HG02884 (cell line): ENCODE measurements around the gene CCDC9.

Experiments used
- ATAC-seq: cut with Tn5 transposase; IDR thresholded peaks from one replicate; pipeline ENCODE4 v1.9.1; 2021; ENCODE audit warnings: mild to moderate bottlenecking, moderate library complexity; ENCODE audit not compliant: unreplicated experiment

The CCDC9 gene

DNA sequence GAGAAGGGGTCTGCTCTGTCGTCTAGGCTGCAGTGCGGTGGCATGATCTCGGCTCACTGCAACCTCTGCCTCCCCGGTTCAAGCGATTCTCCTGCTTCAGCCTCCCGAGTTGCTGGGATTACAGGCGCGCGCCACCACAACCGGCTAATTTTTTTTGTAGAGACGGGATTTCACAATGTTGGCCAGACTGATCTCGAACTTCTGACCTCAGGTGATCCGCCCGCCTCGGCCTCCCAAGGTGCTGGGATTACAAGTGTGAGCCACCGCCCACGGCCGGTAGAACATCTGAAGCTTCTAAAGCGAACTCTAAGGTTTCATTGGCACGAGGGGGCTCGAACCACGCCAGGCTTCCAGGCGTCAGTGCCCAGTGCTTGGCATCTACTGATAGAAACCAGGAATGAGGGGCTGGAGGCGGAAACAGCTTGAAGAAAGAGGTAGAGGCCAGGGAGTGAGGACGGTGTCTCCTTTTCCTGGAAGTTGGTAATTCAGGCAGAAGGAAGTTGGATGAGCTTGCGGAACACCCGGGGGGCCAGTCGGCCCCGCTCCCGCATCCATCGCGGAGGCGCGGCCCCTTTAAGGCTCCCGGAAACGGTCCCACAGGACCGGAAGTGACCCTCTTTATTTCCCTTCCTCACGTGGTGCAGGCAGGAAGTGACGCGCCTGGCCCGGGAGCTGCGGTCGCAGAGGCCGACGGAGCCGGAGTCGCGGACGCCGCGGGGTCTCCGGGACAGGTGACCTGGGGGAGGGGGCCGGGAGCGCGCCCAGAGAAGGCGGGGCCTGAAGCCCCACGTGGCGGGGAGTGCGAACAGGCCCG, at the start of gene CCDC9:
TSS of gene CCDC9 (plus strand) at position 647 of the 814 bp plus-strand sequence. CDS start 1,876 bp downstream, outside the sequence.
- ATAC-seq = peak; percentile 43

DNA sequence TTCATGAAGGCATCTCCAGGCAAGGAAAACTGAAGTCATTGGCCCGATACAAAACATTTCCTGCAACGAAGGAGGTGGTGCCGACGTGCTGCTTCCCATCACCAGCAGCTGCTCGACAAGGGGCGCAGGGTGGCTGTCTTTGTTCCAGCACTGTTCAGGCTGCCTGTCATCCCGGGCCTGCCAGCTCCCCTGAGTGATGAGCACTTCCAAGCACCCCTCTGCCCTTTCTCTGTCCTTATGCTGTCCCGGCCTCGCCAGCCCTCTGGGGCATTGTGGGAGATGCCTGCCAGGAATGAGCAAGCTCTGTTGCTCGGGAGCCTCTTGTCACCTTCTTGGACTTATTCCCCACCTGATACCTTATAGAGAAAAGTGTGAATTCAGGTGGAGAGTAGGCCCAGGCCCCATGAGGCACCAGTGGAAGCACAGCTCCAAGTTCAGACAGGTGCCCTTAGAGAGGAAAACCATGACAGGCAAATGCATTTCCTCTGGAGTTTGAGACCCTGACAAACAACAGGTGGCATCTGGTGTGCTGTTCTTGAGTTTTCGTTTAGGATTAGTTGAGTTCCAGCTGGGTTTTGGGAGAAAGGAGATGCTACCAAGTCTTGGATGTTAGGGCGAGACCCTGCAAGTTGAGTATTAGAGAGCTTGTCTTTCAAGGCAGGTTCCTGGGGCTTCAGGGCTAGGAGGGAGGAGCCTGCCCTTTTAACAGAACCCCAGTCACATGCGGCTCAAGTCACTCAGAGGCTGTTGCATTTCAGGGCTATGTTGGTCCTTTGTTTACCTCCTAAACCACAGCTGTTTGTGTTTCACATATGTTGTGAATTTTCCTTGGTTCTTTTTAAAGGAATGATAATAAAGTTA, 46.8 kb upstream of the CCDC9 start:
- no peak for ATAC-seq

DNA sequence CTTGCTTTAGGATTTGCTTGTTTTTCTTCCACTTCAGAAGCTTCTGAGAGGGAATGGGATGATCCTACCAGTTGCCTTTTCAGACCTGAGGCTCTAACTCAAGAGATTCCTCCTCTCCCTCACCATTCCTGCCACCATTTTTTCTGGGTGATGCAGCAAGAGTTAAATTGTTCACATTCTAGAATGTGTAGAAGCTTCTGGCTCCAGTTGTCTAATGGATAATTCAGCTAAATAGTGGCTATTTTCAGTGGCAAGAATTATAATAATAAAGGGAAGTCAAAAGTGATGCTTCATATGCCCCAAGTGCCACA, 46.2 kb upstream of the CCDC9 start:
- no peak for ATAC-seq

DNA sequence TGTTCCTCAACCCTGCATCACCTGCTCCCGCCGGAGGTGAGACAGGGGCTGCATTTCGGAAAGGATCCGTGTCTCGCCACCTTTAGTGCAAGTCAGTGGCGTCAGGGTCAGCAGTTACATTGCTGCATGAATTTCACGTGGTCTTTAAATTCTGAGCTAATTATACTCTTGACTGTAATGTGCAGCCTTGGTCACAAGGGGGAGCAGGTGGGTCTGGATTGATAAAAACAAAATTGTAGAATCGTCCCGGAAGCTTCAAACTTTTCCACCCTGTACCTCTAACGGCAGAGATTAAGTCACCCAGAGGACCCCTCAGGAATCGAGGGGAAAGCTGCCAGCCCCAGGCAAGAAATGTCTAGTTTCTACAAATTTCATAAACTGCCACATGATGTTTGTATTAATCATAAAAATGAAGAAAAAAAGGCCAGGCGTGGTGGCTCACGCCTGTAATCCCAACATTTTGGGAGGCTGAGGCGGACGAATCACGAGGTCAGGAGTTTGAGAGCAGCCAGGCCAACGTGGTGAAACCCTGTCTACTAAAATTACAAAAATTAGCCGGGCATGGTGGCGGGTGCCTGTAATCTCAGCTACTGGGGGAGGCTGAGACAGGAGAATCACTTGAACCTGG, 45.5 kb upstream of the CCDC9 start:
- ATAC-seq = no peak

DNA sequence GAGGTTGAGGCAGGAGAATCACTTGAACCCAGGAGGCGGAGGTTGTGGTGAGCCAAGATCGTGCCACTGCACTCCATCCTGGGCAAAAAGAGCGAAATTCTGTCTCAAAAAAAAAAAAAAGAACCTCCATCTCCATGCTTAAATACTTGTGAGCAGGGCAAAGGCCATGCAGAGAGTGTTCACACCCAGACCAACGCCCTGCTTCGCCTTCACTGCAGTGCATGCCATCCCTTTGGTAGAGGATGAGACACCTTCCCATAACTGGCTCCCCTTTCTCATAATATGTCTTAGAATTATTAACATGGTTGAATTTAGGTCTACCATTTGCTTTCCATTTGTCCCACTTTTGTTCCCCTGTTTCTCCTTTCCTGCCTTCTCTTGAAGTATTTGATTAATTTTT, 40.7 kb upstream of the CCDC9 start:
- no peak for ATAC-seq

DNA sequence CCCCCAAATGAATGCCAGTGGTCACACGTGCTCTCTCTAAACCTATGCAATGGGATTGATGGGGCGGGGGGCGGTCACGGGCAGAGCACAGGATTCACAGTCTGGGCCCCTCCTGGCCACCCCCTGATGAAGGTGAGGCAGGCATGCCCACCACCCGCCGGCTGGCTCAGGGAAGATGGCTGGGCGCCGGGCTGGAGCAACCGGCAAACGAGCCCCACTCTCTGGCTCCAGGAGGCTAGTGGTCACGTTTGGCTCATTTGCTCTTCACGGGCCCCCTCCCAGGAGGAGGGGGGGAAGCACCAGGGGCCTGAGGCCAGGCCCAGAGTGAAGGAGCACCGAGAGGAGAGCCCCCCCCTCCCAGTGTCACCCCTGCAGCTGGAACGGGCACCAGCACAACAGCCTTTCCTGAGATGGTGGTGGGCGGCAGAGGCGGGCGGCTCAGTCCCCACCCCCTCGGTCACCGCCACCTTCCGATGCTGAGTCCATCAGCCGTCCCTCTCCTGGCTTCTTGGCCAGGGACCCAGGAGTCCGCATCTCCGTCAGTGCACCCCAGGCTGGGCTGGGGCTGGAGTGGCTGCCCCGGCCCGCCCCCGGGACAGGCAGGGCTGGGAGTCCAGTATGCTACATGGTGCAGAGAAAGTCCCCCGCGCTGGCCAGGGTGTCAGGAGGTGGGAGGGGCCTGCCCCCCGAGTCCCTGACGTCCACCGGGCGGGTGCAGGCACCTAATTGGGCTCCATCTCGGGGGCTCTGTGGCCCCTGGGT, 35.1 kb upstream of the CCDC9 start:
- no peak for ATAC-seq

DNA sequence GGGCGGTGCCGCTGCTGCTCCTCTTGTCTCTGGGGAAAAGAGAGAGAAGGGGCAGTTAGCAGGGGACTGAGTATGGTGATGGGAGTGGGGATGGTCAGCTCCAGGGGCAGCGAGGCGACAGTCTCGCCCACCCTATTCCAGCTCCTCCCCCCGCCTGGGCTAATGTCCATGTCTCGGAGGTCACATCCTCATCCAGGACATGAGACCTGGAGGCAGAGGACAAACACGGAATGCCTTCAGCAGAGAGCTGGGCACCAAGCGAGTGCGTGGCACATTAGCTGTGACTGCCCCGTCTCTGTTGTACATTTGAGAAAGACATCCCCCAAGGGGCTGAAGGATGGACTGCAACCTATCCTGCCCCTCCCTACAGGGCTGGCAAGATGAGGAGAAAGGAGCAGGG, 34.4 kb upstream of the CCDC9 start:
- no peak for ATAC-seq

DNA sequence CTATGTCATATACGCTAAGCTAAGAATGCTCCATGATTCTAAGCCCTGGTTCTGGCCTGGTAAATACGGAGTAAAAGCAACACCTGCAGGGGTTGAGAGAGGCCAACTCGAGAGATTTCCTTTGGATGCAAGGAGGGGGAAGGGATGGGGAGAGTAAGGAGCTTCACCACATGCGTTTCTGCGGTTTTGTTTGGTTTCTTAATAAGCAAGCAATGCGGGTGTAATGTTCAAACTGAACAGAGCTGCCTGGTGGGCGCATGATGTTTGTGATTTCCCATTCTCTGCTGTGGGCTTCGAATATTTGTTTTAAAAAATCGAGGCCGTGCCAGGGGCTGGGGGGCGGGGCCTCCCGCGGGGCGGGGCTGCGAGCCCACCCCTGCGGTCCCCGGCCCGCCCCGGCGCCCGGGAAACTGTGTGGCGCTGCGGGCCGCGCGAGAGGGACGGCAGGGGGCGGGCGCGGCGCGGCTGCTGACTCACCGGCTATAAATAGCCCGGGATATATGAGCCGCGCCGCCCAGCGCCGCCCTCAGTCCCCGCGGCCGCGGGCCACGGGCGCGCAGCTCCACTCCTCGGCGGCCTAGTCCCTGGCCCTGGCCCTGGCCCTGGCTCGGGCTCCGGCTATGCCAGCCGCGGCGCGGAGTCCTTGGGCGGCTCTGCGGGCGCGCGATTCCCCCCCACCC, 30.4 kb upstream of the CCDC9 start:
- no peak for ATAC-seq

DNA sequence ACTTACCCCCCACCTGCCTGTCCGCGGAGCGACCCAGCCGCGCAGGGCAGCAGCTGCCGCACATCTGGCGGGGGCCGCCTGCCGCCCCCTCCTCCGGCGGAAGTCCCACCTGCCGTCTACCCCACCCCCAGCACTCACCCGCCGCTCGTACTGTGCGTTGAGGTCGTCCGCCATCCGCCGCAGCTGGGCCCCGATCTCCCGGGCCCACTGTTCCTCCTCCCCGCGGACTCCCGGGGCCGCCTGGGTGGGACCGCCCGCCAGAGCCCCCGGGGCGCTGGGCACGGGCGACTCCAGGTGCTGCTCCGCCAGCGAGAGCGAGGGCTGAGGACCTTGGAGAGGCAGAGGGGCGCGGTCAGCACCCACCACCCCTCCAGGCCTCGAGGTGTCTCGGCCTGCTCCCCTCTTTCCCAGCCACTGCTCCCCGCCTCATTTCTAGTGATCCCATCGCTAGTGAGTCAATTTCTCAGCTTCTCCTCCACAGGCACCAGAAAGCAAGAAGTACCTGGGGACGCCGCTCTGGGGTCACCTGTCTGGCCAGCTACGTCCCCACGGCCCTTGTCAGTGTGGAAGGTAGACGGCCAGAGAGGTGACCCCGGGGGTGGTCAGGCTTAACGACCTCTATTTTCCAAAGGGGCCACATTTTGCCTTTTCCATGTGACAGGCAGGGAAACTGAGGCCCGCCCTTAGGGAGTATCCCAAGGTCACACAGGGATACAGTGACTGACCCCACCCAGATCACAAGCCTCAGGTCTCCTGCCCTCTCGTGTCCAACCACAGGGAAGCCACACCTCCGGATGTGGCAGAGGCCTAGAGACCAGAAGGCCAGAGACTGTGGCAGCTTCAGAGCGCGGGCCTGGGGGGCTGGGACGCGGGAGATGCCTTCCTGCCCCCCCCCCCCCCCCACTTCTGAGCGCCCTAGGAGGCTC, 29.6 kb upstream of the CCDC9 start:
- no peak for ATAC-seq

DNA sequence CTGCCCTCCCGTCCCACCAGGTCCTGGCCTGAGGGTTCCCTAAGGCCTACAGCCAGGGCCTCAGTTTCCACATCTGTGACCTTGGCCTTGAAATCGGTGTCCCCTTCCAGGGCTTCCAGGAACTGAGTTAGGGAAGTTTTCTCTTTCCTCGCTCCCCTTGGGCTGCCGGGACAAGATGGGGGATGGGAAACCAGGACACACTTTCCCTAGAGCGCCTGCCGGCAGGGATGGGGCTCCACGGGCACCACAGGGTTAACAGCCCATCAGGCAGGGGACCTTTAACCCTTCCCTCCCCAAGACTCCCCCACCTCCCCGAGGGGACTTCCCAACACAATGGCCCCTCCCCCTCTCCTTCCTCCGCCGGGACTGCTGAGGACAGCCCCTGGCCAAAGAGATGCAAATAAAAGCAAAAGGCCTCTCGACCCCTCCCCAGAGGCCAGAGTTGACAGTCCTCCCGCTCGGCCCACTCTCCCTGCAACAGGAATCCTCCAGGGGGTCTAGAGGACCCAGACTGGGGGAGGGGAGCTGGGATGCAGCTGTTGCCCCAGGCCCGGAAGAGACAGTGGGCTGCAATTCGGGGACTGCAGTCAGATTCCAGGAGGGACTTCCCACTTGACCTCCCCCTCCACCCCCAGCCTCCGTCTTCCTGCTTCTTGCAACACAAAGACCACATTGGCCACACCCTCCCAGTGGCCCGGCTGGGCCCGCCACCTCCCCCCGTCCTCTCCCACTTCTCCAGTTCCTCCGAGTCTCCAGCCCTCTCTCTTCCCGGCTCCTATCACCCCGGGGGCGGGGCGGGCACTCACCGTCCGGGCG, 28.8 kb upstream of the CCDC9 start:
- ATAC-seq = no peak

DNA sequence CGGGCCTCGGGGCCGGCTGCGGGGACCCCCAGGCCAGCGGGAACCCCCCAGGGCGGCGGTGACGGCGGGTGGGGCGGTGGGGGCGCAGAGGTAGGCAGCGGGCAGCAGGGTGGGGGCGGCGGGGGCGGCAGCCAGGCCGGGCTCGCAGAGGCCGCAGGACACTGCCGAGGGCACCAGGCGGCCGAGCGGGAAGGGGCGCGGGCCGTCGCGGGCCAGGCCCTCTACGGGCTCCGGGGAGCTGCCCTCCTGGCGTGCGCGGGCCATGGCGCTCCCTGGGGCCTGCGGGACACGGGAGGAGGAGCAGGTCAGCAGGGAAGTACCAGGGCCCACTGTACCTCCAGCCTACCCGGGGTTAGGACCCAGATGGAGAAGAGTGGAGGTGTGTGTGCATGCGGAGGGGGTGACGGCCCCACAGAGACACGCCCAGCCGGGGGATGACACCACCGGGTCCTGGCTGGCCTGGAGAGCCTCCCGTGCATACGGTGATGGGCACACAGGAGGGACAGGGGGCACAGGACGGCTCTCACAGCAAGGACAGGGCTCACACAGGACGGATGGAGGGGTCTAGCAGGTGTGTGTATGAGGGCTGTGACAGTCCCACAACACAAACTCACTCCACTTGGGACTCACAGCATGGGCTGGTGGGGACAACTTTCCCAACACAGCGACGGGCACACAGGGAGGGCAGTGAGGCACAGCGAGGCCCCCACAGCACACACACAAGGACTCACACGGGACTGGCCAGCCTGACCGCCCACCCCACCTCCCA, 28.0 kb upstream of the CCDC9 start:
- no peak for ATAC-seq

DNA sequence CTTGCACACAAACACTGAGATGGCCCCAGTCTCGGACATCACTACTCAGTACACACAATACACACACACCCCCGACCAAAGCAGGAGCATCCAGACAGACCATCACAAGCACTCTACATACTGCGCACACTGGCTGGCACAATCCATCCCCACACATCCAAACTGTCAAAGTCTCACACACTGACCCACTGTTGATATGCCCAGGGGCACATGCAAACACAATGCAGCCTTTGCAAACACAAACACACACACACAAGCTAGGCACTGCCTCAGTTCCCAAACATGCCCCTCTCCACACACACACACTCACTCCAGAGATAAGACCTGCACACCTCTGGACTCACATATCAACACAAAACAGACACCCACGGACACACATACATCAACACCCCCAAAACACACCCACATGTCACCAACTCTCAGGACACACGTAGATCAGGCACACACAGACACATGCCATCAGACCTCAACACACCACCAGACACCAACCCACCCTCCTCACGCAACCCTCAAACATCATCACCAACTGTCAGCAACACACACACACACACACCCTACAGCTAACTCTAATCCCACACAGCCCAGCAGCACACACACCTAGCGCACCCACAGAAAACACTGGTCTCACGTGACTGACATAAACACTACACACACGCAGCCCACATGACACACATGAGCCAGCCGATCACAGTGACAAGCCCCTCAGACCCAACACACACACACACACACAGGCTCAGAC, 27.2 kb upstream of the CCDC9 start:
- no peak for ATAC-seq

DNA sequence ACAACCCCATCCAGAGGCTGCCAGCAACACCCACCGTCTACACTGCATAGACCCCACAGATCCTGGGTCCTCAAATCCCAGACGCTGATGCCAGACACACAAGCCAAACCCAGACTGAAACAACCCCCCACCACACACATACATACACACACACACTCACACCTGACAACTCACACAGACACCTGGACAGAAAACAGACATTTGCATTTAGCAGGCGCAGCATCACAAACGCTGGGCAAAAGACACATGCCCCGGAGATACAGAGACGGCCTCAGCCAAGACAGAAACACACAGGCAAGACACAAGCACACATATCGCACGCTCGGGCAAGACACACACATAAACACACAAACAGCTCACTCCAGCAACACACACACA, 26.7 kb upstream of the CCDC9 start:
- ATAC-seq = no peak

DNA sequence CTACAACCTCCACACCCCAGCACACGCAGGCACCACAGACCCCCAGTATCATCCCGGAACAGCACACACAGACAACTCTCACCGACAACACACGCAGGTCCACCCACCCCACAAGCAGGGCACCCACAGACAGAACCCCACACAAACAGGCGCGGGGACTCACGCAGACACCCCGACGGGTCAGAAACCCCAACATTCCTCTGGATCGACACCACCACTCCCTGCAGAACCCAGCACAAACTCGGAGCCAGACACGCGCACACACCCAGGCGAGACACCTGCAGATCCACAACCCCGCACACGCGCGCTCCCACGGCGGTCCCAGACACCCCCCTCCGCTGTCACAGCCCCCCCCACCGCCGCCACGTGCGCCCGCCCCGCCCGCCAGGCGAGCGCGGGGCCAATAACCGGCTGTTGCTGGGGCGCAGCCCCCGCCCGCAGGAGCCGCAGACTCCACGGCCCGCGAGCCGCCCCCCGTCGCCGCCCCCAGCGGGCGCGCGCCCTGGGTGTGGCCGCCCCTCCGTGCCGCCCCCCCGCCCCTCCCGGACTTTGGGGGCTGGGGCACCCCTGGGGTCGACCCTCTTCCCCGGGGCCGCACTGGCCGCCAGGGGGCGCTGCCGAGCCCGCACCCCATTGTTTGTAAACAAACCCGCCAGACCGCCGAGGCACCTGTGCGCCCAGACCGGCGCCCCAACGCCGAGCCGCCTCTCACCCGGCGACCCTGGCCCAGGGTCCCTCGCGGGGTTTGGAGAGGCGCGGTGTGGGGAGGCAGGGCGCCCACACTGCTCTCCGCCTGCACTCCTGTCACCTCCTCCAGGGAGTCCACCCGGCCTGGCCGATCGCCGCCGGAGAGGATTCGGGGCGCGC, 26.0 kb upstream of the CCDC9 start:
- ATAC-seq = no peak

DNA sequence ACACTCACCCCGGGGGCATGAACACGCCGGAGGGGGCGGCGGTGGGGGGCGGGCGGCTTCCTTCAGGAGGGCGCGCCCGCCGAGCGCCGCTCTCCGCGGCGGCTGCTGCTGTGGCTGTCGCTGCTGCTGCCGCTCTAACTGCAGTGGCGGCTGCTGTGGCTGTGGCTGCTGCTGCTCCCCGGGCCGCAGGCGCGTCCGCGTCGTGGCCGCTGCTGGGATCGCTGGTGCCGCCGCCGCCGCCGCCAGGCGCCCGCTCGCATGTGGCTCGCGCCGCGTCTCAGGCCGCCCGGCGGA, 25.5 kb upstream of the CCDC9 start, which contains the start of gene BBC3:
TSS of gene BBC3 (minus strand) at position 279 of the 294 bp plus-strand sequence. CDS start 2,768 bp downstream, outside the sequence.
- ATAC-seq = no peak
